ENCODE data around the gene LSG1. TPM values are rescaled to one million over a fixed set of nuclear protein-coding genes. Genes with fewer than 3 reads are reported as not detected.

Gene LSG1
- total RNA-seq: 36.0 TPM

GRCh38 chr3:194671900-194672808 is at the start of gene LSG1:
Gene LSG1, minus strand, starts transcription at chr3:194672191. Its CDS starts 29 bp downstream, at chr3:194672162.

GRCh38 chr3:194685718-194686413 is 13.9 kb upstream of the LSG1 start, which contains the start of gene FAM43A:
Gene FAM43A, plus strand, starts transcription at chr3:194685883. Its CDS starts 944 bp downstream, at chr3:194686827.

GRCh38 chr3:194633349-194634004 is 38.5 kb downstream of the LSG1 start, which contains the start of gene TMEM44:
Gene TMEM44, minus strand, starts transcription at chr3:194633419. Its CDS starts 204 bp downstream, at chr3:194633215.

Small RNA genes within 50 kb of the gene (small RNA-seq; reads per million reads assigned to genes)
- gene AC046143.2: not detected

Other genes with a start within 250 kb of the LSG1 start
- gene ATP13A3, start 185.2 kb downstream of the LSG1 start, total RNA-seq: 120 TPM
- 26.1 TPM for gene TMEM44, start 38.8 kb downstream of the LSG1 start, total RNA-seq
- 5.8 TPM for gene FAM43A, start 13.7 kb upstream of the LSG1 start, total RNA-seq

Data from diencephalon (tissue), 1 donor.